HL-60 (cell line): ENCODE data around the gene ADAMTSL3.

Experiments
- DNase-seq, 2 experiments: peaks; one replicate each; pipeline ENCODE4 v3.0.0-alpha.2; 2010 to 2020; ENCODE audit warnings: low read depth in 1 of 2, low spot score in 1 of 2
- H3K27ac ChIP-seq: fragments of 250-450 bp; sonication (Bioruptor Pico); replicated peaks from 2 replicates; pipeline ENCODE4 v1.5.1; 2020; ENCODE audit warnings: mild to moderate bottlenecking, moderate library complexity
- H3K27me3 ChIP-seq: fragments of 250-450 bp; sonication (Bioruptor Pico); 2 replicates; pipeline ENCODE4 v1.5.1; 2021; ENCODE audit warnings: mild to moderate bottlenecking, moderate library complexity; ENCODE audit not compliant: insufficient read depth, poor library complexity, severe bottlenecking
- H3K4me3 ChIP-seq: replicated peaks from 2 replicates; pipeline ENCODE4 v1.5.1; 2011; ENCODE audit warnings: mild to moderate bottlenecking, control low read depth, low read length; ENCODE audit not compliant: insufficient read depth
- GABPA ChIP-seq: IDR thresholded peaks from 2 replicates; pipeline ENCODE4 v1.6.1; 2012; ENCODE audit warnings: low read depth
- POLR2AphosphoS5 ChIP-seq: IDR thresholded peaks from 2 replicates; pipeline ENCODE4 v1.6.1; 2012; ENCODE audit warnings: low read depth
- SPI1 ChIP-seq: IDR thresholded peaks from 2 replicates; pipeline ENCODE4 v1.6.1; 2012; ENCODE audit warnings: low read depth, mild to moderate bottlenecking, borderline replicate concordance
- TF ChIP-seq, protein P1 (sequence below): IDR thresholded peaks from 2 replicates; pipeline ENCODE4 v1.6.1; 2012; ENCODE audit warnings: low read depth; ENCODE audit not compliant: insufficient replicate concordance
- TF ChIP-seq, protein P2 (sequence below): IDR thresholded peaks from one replicate; pipeline ENCODE4 v1.5.1; 2011; ENCODE audit warnings: low read length, control low read depth, inconsistent platforms; ENCODE audit not compliant: insufficient read depth

The ADAMTSL3 gene

DNA sequence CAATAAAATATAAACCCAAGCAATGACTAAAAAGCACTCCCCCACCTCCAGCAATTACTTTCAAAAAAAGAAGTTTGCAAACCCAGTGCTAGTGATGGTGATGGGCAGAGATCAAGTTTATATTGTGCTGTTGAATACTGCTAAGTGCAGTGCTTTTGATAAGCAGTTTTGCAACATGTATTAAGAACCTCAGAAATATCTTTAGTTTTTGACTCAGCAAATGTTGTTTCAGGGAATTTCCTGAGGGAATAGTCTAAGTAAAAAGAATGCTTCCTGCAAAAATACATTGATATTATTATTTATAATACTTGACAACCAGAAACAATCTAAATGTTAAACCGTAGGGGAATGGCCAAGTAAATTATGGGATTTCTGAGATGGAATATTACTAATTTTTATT, 69.3 kb downstream of the ADAMTSL3 start:
- TF ChIP-seq SPI1: no peak
- no peak for TF ChIP-seq POLR2AphosphoS5
- TF ChIP-seq, protein P1, sequence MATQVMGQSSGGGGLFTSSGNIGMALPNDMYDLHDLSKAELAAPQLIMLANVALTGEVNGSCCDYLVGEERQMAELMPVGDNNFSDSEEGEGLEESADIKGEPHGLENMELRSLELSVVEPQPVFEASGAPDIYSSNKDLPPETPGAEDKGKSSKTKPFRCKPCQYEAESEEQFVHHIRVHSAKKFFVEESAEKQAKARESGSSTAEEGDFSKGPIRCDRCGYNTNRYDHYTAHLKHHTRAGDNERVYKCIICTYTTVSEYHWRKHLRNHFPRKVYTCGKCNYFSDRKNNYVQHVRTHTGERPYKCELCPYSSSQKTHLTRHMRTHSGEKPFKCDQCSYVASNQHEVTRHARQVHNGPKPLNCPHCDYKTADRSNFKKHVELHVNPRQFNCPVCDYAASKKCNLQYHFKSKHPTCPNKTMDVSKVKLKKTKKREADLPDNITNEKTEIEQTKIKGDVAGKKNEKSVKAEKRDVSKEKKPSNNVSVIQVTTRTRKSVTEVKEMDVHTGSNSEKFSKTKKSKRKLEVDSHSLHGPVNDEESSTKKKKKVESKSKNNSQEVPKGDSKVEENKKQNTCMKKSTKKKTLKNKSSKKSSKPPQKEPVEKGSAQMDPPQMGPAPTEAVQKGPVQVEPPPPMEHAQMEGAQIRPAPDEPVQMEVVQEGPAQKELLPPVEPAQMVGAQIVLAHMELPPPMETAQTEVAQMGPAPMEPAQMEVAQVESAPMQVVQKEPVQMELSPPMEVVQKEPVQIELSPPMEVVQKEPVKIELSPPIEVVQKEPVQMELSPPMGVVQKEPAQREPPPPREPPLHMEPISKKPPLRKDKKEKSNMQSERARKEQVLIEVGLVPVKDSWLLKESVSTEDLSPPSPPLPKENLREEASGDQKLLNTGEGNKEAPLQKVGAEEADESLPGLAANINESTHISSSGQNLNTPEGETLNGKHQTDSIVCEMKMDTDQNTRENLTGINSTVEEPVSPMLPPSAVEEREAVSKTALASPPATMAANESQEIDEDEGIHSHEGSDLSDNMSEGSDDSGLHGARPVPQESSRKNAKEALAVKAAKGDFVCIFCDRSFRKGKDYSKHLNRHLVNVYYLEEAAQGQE: no peak
- TF ChIP-seq GABPA: no peak
- TF ChIP-seq, protein P2, sequence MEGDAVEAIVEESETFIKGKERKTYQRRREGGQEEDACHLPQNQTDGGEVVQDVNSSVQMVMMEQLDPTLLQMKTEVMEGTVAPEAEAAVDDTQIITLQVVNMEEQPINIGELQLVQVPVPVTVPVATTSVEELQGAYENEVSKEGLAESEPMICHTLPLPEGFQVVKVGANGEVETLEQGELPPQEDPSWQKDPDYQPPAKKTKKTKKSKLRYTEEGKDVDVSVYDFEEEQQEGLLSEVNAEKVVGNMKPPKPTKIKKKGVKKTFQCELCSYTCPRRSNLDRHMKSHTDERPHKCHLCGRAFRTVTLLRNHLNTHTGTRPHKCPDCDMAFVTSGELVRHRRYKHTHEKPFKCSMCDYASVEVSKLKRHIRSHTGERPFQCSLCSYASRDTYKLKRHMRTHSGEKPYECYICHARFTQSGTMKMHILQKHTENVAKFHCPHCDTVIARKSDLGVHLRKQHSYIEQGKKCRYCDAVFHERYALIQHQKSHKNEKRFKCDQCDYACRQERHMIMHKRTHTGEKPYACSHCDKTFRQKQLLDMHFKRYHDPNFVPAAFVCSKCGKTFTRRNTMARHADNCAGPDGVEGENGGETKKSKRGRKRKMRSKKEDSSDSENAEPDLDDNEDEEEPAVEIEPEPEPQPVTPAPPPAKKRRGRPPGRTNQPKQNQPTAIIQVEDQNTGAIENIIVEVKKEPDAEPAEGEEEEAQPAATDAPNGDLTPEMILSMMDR: no peak
- Histone ChIP-seq H3K4me3 (no peak overlapping the region), H3K27ac (no peak overlapping the region), H3K27me3 (no peaks in the 10 kb centered on the region)
- DNase-seq: no peak

DNA sequence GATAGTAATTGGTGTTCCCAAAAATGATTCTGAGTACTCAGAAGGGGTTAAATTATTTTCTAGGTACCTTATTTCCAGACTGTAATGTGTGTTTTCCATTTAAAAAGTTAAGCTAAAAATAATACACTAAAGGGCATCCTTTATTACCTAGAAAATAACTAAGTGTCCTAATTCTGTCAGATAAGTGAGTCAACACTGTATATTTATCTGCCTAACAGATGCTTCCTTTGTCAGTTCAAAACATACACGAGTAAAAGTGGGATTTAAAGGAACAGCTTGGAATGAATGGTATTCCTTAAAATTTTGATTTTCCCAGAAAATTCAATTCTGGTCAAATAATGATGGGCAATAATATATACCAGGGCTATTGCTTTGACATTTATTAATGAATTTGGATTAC, 78.3 kb downstream of the ADAMTSL3 start:
- no peaks in the 10 kb centered on the region for H3K27me3 ChIP-seq
- no peak overlapping the region for H3K27ac ChIP-seq
- H3K4me3 ChIP-seq: no peak overlapping the region
- DNase-seq: no peak
- TF ChIP-seq, protein P1: no peak
- TF ChIP-seq GABPA (no peak), POLR2AphosphoS5 (no peak), SPI1 (no peak)
- TF ChIP-seq, protein P2: no peak

DNA sequence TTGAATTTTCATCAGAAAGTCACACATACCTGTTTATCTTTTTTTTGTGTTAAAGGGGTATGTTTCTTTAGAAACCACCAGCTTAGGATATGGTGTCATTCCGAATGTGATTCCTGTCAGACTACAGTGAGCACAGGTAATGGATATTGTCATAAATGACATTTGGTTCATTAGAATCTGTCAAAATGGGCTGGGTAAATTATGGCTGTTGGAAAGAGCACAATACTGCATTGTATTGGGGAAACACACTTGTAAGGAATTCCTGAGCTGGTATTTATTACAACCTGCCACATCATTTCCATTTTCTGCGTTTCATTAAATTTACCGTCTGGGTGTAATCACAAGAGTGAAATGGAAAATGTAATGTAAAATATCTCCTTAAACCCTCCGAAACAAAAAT, 78.8 kb downstream of the ADAMTSL3 start:
- TF ChIP-seq GABPA (no peak), POLR2AphosphoS5 (no peak), SPI1 (no peak)
- TF ChIP-seq, protein P2: no peak
- TF ChIP-seq, protein P1: no peak
- no peak for DNase-seq
- no peak overlapping the region for H3K4me3 ChIP-seq
- H3K27me3 ChIP-seq: no peaks in the 10 kb centered on the region
- no peak overlapping the region for H3K27ac ChIP-seq
